CD4-positive, alpha-beta T cell treated with Interleukin-21 for 1 hour (primary cell): ENCODE results near the gene NEDD4L.
A peak's percentile ranks its signal among the peaks of the same experiment; 100 is the strongest.
"Not testable (repeated sequence)": the region's sequence is repeated elsewhere in the genome, so short reads cannot be mapped to it uniquely, and the experiment has no call there.

ENCODE experiments used
- DNase-seq: peaks from one replicate; pipeline ENCODE4 v3.0.0-alpha.2; 2020

The NEDD4L gene

DNA sequence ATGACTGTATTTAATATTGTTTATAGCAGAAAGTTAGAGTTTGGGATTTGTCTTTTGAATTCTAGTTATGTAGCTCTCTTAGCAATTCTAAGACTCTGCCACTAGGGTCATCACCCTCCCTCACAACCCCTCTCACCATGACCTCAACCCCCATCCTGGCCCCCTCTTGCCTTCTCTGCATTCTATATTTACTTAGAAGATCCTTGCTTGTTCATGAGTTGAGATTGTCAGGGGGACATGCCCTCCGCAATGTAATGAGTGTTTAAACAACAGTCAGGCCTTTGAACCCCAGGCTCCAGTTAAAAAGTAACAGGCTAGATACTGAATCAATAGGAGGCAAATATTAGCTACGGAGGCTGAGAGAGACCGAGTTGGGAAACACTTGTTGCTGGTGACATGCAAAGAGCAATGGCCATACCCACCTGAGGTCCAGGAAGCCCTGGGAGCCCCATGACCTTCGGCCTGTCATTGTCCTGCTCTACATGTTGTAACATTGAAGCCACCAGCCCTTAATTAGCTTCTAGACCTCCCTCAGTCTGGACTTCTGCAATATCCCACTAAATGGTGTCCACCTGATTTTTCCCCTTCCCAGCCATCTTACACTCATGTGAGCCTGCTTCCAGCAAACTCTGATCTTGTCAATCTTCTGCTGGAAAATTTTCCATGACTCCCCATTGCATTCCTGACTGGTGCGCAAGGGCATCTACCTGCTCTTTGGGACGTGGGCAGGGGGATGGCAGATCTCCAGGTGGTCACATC lies 363.8 kb downstream of the NEDD4L start:
- no peak for DNase-seq

DNA sequence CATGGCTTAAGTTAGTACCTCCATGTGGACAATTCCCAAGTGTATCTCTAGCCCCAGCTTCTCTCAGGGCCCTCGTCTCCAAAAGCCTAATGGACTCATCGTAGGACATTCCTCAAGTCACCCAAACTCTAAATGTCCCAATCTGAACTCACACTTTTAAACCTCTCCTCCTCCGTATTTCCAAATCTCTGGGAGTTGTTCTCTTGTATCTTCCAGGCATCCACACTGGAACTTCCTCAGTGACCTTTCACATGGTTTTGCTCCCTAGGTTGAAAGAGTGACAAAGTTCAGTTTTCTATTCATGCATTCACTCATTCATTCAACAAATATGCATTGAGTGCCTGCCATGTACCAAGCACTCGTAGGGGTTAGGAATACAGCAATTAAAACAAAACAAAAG lies 364.6 kb downstream of the NEDD4L start:
- no peak for DNase-seq

DNA sequence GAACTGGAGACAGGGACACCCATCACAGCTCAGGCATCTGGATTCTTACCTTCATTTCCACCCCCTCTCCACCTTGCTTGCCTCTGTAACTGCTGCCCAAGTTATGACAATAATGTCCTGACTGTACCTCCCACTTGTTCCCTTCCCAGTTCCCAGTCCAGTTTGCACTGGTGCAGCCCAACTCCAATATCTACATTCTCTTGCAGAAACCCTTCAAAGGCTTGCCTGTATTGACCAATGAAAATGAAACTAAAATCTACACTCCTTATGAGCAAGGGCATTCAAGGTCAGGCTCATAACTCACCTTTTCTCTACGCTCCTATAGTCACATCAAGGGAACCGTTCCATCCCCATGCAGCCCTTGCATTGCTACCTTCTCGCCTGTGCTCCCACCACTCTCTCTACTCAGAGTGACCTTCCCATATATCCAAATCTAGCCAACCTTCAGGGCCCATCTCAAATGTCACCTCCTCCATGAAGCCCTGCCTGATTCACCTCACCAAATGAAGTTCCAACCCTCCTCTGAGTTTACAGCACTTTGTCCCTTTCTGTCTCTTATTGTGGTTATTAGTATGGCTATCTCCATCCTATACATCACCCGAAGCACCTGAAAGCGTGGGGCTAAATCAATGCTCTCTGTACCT lies 365.9 kb downstream of the NEDD4L start:
- DNase-seq, result no peak

DNA sequence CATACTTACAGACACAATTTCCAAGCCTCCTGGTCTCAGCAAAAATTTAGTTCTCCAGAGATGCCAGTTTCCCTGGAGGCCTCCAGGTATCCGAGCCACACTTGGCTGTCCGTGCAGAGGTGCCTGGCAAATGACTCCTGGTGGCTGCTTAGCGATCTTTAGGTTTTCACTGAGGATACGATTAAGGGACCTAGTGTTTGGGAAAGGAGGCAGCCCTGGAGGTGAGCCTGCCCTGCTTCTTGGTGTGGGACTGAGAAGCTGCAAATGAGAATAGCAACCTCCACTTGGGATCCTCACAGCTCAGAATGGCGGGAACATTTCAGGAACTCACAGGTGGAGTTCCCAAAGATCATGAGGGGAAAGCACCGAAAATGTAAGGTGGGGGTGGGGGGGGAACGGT lies 367.3 kb downstream of the NEDD4L start:
- no peak for DNase-seq

DNA sequence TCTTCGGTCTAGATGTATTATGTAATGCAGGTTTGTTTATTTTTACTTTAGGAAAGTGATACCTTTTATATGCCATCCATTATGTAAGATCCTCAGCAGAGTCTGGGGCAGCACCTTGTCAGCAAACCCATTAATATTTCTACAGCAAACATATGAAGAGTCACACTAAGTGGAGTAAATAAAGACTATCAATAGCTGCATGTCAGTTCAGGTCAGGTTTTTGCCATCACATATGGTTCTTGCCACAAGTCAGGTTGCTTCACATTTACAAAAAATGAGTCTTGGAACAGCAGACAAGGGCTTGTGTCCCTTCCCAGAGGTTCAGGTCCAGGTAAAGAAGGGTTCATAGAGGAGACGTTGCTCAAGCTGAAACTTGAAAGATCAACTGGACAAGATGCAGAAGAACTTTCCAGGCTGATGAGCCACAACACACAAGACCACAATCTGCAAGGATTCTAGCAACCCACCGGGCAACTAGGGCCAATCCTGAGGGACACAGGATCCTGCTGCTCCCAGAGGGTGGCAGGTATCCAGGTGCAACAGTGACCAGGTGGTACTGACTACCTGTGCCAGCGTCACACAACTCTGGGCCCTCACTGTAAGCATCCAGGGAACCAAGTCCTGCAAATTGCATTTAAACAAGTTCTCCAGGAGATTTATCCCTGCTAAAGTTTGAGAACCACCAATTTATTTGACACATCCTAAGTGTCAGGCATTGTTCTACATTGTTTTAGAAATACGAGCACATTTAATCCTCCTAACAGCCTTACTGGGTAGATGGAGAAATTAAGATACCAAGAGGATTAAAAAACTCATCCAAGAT lies 369.0 kb downstream of the NEDD4L start:
- DNase-seq, result no peak

DNA sequence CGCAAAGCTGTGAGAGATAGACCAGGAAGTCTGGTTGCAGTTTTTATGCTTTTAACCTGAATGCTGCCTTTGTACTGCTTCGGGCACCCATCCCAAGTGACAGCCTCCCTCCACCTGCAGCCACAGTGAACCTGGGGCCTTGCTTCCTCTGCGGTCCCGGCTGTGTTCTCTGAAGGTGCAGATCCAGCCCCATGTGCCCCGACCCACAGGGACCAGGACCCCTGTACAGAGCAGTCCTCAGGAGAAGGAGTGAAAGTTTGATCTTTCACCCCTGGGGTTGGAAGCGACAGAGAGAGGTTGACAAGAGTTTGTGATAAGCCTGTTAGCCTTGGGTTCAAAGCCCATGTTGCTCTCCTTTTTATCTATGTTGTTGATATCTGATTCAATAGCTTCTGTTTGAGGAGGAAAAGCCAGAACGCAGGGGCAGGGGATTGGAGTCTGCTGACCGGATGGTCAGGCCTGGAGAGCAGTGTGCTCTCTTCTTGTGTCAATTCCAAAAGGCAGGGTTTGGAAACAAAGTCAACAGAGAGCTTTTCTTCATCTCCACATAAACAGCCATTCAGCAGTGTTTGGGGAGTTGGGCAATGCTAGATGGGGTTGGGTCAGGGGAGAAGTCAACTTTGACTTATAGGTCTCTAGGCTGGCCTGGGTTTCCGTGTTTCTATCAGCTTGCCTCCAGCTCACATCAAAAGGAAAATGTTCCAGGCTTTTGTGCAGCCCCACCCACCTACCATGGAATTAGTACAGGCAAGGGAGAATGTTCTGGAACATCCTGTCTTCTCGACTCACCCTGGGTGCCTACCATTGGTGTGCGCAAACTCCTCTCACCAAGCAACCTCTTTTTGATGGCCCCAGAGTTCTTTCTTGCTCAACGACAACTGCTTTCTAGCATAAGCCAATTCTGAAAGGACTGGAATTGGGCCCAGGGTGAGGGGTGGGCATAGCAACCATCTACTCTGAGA lies 369.9 kb downstream of the NEDD4L start:
- no peak for DNase-seq

DNA sequence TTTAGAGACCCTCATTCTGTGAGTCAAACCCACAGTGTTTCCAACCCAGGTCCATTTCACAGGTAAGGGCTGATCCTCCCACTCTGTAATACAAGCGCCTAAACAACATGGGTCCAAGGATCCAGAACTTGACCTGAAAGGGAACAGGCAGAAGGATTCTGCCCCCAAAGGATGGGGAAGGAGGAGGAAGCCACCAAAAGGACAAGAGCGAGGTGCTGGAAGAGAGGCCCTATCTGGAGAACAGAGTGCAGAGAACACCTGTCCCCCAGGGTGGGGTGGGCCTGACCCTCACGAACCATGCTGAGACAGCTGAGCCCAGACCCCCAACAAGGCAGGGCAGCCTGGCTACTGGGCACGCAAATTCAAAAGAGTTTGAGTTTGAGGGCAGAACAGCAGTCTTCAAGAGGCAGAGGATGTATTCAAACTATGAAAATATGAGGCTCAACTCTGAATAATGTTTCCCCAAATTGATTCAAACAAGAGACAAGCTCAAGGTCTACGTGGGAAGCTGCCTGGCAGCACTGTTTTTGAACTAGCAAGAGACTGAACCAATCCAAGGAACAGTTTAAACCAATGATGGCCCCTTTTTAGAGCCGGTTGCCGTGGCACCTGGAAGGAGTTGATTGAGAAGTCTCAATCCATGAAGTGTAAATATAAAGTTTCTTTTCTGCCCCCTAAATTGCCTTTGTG lies 372.1 kb downstream of the NEDD4L start:
- no peak for DNase-seq

DNA sequence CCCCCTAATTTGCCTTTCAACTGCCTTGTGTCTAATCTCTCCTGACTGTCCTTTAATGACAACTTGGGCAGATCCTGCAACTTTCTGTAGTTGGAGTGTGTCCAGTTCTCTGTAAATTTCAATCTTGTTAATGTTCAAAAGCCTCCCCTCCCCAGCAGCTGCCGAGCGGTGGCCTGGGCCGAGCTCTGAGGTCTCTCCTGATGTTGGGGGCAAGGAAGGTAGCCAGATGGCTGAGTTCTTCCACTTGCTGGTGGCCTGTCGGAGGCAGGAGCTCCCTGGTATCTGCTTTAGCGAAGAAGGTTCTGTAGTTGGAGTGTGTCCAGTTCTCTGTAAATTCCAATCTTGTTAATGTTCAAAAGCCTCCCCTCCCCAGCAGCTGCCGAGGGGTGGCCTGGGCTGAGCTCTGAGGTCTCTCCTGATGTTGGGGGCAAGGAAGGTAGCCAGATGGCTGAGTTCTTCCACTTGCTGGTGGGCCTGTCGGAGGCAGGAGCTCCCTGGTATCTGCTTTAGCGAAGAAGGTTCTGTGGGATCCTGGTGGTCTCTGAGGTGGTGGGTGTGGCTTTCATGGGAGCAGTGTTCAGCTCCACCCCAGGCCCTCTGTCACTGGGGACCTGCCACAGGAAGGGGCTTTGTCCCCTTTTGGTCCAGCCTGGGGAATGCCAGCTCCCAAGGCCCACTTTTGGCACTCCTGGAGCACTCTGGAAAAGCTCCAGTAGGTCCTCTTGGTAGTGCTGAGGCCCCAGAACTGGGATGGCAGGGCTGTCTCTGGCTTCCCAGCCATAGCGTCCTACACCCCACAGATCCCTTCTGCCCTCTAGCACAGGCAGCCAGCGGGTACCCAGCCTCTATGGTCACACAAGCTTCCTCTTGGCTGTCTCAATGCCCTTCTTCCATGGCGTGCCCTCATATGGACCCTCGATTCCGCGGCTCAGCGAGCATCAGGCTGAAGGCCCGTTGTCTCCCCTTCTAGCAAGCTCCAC lies 373.0 kb downstream of the NEDD4L start:
- no peak for DNase-seq

DNA sequence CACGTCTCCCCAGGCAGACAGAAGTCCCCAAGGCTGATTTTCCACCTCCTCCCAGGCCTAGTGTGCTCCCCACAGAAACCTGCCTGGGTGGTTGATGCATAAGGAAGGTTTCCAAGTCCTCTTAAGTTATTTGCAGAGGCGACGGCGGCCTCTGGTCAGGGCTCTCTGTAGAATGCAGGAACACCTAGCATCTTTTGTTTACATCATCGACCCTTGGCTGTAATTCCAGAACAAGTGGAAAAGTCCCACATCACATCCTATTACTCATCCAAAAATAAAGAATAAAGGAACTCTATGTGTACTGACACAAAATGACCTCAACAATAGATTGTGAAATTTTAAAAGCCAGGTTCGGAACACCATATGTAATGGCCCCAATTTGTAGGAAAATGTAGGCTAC lies 373.7 kb downstream of the NEDD4L start:
- DNase-seq, result no peak

DNA sequence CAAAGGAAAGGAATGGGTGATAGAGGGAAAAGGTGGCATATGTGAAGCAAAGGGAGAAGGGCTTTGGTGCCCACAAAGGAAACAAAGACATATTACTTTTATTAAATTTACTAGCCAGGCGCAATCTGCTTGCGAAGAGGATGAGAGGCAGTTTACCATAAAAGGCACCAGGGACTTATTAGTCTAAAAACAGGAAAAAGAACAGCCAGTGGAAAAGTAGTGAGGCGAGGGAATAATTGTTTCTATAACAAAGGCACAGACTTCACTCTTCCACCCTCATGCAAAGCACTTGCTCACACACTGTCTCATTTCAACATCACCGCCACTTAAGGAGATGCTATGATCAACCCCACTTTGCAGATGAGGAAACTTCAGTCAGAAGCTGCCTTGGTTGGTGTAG lies 374.3 kb downstream of the NEDD4L start:
- DNase-seq, result no peak

DNA sequence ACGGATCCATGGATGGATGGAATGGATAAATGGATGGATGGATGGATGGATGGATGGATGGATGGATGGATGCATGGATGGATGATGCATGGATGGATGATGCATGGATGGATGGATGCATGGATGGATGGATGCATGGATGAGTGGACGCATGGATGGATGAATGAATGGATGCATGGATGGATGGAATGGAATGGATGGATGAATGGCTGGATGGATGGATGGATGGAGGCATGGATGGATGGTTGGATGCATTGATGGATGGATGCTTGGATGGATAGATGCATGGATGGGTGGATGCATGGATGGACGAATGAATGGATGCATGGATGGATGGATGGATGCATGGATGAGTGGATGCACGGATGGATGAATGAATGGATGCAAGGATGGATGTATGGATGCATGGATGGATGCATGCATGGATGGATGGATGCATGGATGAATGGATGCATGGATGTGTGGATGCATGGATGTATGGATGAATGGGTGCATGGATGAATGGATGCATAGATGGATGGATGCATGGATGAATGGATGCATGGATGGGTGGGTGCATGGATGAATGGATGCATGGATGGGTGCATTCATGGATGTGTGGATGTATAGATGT lies 375.7 kb downstream of the NEDD4L start:
- DNase-seq, result no peak

DNA sequence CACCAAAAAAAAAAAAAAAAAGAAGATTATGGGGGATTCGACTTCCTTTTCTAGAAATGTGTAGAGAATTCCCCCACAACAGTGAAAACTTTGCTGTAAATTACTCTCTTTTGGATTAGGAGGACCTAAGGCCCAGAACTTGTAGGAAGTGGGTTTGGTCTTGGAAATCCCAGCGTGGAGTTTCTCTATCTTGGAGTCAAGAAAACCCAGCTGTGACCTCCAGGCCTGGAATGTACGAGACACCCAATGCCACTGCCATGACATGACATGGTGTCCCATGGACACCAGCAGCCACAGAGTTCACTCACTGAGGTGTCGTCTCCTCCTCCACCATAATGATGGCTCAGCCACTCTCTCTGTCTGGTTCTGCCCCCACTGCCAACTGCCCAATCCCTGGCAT lies 382.6 kb downstream of the NEDD4L start:
- no peak for DNase-seq

DNA sequence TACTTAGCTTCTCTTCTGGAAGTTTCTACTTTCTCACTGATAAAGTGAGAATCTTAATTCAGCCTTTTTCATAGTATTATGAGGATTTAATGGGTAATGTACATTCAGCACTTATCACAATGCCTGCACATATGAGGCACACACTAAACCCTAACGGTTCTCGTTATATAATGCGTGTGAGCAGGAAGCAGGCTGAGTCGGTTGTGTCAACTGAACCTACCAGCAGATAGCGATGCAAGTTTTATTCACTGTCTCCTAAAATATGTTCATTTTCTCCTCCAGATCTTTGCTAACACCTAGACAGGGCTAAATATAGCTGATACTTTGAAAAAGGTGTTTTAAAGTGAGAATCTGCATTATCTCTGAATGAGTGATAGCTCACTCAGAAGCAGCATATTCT lies 383.3 kb downstream of the NEDD4L start:
- DNase-seq, result no peak

DNA sequence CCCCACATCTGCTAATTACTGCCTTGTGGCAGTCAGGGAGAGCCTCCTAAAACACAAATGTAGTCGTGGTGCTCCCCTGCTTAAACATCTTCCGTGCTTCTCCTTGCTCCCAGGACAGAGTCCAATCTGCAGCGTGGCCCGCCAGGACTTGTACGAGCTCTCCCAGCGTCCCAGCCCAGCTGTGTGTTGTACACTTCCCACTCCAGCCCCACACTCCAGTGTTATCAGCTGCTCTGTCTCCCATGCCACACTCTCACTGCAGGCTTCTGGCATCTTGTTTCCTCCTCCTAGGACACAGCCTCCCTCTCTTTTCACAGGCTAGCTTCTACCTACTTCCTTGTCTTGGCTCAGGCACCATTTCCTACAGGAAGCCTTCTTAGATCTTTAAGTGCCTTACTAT lies 385.4 kb downstream of the NEDD4L start:
- DNase-seq, result no peak

DNA sequence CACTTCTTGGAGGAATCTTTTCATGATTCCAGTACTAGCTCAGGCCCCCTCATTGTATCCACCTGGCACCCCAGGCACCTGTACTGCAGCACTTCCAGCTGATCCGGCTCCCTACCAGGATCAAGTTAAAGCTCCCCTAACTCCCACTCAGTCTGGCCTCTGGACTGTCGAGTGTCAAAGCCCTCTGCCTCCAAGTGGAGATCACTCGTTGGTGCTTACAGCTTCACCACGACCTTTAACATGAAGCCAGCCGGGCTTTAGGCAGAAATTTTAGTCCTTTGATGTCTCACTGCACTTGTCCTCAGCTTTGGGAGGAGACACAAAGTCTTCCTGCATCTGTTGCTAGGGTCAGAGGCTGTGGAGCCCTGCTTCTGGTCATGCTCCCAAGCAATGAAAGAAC lies 387.2 kb downstream of the NEDD4L start:
- no peak for DNase-seq

DNA sequence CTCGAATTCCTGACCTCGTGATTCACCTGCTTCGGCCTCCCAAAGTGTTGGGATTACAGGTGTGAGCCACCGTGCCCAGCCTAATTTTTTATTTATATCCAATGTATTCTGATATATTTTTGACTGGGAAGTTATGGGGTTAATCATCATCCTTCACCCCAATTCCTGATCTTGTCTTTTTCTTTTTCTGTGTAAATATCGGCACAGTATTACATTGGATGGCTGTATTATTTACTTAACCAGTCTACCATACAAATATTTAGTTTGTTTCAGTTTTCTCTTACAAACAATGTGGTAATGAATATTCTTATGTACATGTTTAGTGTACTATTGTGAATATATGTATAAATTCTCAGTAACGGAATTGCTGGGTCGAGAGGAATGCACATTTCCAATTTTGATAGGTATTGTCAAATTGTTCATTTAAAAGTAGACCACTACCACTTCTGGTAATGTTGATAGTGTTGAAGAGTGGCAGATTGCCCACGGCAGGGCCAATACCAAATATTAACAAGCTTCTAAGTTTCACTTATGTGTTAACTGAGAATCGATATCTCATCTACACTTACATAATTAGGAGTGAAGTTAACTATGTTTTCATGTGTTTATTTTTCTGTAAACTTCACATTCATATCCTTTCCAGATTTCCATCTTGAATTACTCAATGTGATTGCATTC lies 388.2 kb downstream of the NEDD4L start:
- no peak for DNase-seq

DNA sequence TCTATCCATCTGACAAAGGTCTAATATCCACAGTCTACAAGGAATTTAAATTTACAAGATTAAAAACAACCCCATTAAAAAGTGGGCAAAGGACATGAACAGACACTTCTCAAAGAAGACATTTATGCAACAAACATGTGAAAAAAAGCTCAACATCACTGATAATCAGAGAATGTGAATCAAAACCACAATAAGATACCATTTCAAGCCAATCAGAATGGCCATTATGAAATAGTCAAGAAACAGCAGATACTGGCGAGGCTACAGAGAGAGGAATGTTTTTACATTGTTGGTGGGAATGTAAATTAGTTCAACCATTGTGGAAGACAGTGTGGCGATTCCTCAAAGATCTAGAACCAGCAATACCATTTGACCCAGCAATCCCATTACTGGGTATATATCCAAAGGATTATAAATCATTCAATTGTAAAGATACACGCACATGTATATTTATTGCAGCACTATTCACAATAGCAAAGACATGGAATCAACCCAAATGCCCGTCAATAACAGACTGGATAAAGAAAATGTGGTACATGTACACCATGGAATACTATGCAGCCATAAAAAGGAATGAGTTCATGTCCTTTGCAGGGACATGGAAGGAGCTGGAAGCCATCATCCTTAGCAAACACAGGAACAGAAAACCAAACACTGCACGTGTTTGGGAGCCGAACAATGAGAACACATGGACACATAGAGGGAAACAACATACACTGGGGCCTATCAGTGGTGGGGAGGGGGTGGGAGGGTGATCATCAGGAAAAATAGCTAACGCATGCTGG lies 391.4 kb downstream of the NEDD4L start:
- not testable (repeated sequence) for DNase-seq

DNA sequence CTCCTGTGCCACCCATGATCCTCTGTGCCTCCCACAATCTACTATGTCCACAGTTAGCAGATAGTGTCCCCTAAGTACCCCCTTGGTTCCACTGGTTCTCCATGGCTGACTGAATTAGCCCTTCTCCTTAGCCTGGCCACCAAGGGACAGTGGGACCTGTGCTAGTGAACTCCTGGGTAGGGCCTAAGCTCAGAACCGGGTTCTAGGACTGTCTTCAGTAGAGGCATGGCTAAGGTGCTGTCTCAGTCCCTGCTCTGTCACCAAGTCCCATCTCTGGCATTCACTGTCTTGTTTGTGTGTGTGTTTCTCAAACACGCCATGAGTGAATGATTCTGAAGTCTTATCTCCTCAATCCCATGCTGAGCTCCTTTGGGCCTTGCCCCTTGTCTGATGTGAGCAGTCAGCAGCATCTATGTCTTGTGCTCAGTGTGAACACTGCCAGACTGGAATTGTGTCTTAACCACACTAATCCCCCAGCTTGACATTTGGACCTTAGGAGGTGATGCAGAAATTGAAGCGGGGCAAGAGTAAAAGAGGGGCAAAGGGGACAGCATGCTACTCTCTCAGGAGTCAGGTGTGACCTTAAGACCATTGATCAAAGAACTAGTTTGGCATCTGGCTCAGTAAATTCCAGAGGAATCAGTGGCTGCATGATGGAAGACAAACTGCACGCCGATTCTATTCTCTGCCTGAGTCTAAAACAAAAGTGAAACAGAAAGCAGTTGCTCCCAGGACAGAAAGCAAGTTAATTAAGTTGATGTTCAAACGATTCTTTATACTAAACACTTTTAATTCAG lies 394.3 kb downstream of the NEDD4L start:
- peak; percentile 31 for DNase-seq
